Measurements from ENCODE around the gene GBP5. TPM values are rescaled to one million over a fixed set of nuclear protein-coding genes. Genes with fewer than 3 reads are reported as not detected.

Gene GBP5
- total RNA-seq, 1 donor from 2014 or later, result 836 TPM

GRCh38 chr1:89243046-89243445, 29.6 kb downstream of the GBP5 start:
- intact Hi-C loops (cut with micrococcal nuclease), result no loop called here

Other genes with a start within 250 kb of the GBP5 start
- 42.1 and 42.9 TPM in 2 replicates for gene GBP3, start 250.0 kb downstream of the GBP5 start, total RNA-seq
- gene GBP1, start 207.7 kb downstream of the GBP5 start, total RNA-seq, result 209 TPM in 2 replicates
- 196 and 198 TPM in 2 replicates for gene GBP2, start 146.7 kb downstream of the GBP5 start, total RNA-seq
- gene GBP7, start 96.9 kb downstream of the GBP5 start, total RNA-seq, result not detected in 2 replicates
- gene GBP4, start 73.9 kb downstream of the GBP5 start, total RNA-seq, result 147 and 150 TPM in 2 replicates
- 3.8 and 4.2 TPM in 2 replicates for gene GBP6, start 91.2 kb upstream of the GBP5 start, total RNA-seq

All from T-helper 1 cell treated with Interleukin-12 subunit alpha and Interleukin-12 subunit beta and Interleukin-4 antibody, amounts not matched to agents 30 ng/mL and 1 ng/mL, for 36 hours (primary cell).